Subcutaneous adipose tissue (tissue), 4 donors: ENCODE data around the gene TNFRSF1B. TPM values are rescaled to one million over a fixed set of nuclear protein-coding genes. Genes with fewer than 3 reads are reported as not detected.

Experiments
- total RNA-seq, 4 donors: library from RNA; depleted of rRNA; stranded (reverse); fragments of >200 nt; gene quantifications; one replicate each; pipeline ENCODE4 v1.1.0, GENCODE V29; 2016
- TF ChIP-seq, protein P1 (sequence below): fragments of 450-650 bp; IDR thresholded peaks from one replicate; pipeline ENCODE4 v1.5.1; 2016; ENCODE audit warnings: low read depth, mild to moderate bottlenecking, control low read depth, antibody characterized with exemption, moderate library complexity

TNFRSF1B gene
- total RNA-seq, 4 donors from 2014 or later, result 37.3 to 77.7 (median 64.5) TPM

- TF ChIP-seq, protein P1, sequence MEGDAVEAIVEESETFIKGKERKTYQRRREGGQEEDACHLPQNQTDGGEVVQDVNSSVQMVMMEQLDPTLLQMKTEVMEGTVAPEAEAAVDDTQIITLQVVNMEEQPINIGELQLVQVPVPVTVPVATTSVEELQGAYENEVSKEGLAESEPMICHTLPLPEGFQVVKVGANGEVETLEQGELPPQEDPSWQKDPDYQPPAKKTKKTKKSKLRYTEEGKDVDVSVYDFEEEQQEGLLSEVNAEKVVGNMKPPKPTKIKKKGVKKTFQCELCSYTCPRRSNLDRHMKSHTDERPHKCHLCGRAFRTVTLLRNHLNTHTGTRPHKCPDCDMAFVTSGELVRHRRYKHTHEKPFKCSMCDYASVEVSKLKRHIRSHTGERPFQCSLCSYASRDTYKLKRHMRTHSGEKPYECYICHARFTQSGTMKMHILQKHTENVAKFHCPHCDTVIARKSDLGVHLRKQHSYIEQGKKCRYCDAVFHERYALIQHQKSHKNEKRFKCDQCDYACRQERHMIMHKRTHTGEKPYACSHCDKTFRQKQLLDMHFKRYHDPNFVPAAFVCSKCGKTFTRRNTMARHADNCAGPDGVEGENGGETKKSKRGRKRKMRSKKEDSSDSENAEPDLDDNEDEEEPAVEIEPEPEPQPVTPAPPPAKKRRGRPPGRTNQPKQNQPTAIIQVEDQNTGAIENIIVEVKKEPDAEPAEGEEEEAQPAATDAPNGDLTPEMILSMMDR, result no peak
These were observed 77.3 kb downstream of the TNFRSF1B start for GRCh38 chr1:12244078-12244477.

DNA sequence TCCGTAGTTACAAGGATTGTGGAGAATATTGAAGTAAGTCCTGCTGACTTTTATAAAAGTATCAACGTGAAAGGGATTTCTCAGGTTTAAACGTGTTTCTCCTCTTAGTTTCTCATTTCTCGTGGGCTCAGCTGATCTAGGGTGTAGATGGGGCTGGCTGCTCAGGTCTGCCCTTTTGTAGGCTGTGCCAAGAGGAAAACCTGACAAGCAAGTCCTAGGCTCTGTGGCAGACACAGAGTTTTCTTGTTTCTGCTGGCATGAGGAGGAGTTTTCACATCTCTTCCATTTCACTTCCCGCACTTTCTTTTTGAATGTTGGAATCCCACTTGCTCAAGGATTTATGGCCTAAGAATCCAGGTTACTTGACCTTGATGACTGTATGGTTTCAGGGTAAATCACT, 77.8 kb downstream of the TNFRSF1B start:
- TF ChIP-seq, protein P1, result no peak

- TF ChIP-seq, protein P1, result no peak
These were observed 78.3 kb downstream of the TNFRSF1B start for GRCh38 chr1:12245116-12245515.

DNA sequence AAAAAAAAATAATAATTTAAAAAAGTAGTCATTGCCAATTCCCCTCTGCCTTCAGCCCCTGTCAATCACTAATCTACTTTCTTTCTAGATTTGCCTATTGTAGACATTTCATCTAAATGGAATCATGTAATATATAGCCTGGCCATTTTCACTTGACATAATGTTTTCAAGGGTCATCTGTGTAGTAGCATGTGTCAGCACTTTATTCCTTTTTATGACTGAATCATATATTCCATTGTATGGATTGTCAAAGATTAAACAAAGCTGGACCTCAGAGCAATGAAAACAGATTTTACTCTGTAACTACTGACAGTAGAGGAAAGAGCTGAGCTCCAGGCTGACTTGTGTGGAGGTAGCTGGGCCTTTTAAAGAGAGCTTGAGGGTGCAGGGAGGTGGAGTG, 78.9 kb downstream of the TNFRSF1B start:
- TF ChIP-seq, protein P1, result no peak

GRCh38 chr1:12246584-12246983, 79.8 kb downstream of the TNFRSF1B start:
- TF ChIP-seq, protein P1, result no peak

DNA sequence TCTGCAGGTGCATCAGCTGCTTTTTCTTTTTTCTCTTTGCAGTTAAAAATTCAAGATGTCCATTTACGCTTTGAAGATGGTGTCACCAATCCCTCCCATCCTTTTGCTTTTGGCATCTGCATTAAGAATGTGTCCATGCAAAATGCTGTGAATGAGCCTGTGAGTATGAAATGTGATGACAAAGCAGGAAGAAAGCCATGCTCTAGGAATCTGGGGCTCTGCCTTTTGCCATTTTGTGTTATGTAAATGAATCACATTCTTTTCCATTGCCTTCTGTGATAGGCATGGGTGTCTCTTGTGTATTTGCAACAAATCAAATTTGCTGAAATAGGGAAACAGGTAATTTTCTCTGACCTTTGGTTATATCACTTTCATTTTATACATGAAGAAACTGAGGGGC, 82.4 kb downstream of the TNFRSF1B start:
- TF ChIP-seq, protein P1, result no peak

- TF ChIP-seq, protein P1, result no peak
These were observed 83.0 kb downstream of the TNFRSF1B start for GRCh38 chr1:12249748-12250147.
